RWPE1 (cell line): ENCODE data around the gene IGSF9B.

ENCODE experiments used
- CTCF ChIA-PET: fragments of 350-600 bp; sonication (Branson Sonifier 250); formaldehyde crosslinking; extraction: SDS; loops from one replicate; lab custom pipeline; 2021; lab: Yijun Ruan, JAX
- POLR2A ChIA-PET: fragments of 400-600 bp; formaldehyde crosslinking; extraction: SDS; loops from one replicate; lab custom pipeline; 2020; ENCODE audit warnings: antibody characterized with exemption; ENCODE audit not compliant: low non-redundant PET; lab: Yijun Ruan, JAX
- DNase-seq: peaks from one replicate; pipeline ENCODE4 v3.0.0; 2012; ENCODE audit warnings: low spot score
- H3K27ac ChIP-seq: fragments of 450-650 bp; 2 replicates; pipeline ENCODE4 v1.5.1; 2017
- CTCF ChIP-seq: fragments of 450-650 bp; conservative IDR thresholded peaks from 2 replicates; pipeline ENCODE4 v1.5.1; 2017; ENCODE audit warnings: low read depth, mild to moderate bottlenecking

Gene IGSF9B

GRCh38 chr11:133930767-133931448 is 25.9 kb downstream of the IGSF9B start:
- no peak overlapping the region for H3K27ac ChIP-seq
- DNase-seq = no peak
- POLR2A ChIA-PET = no interaction called here
- CTCF ChIA-PET = interaction anchor here (0.6 kb wide), 2 partner anchors 12 to 282 kb away, joined by 3 read pairs; no protein-coding TSS in a partner anchor
- peak; percentile 22 for TF ChIP-seq CTCF

- no peak for DNase-seq
- CTCF ChIA-PET = interaction anchor here (0.6 kb wide), 1 partner anchor 283 kb away, joined by 3 read pairs; no protein-coding TSS in a partner anchor
- POLR2A ChIA-PET = no interaction called here
- no peak for TF ChIP-seq CTCF
- H3K27ac ChIP-seq = no peak overlapping the region
Observed at GRCh38 chr11:133930053-133930766, 26.6 kb downstream of the IGSF9B start.

GRCh38 chr11:133929401-133930052 is 27.2 kb downstream of the IGSF9B start:
- no peak for DNase-seq
- no peak overlapping the region for H3K27ac ChIP-seq
- no peak for TF ChIP-seq CTCF
- CTCF ChIA-PET = no interaction called here
- POLR2A ChIA-PET = no interaction called here

GRCh38 chr11:133928628-133929059 is 28.1 kb downstream of the IGSF9B start:
- no peak for TF ChIP-seq CTCF
- POLR2A ChIA-PET = no interaction called here
- CTCF ChIA-PET = interaction anchor here (0.9 to 2.2 kb wide), 6 partner anchors 58 to 170 kb away, joined by 5 to 39 read pairs (median 7); no protein-coding TSS in a partner anchor
- no peak overlapping the region for H3K27ac ChIP-seq
- DNase-seq = peak; percentile 53

- ChIA-PET POLR2A (no interaction called here), CTCF (interaction anchor here (0.5 to 2.2 kb wide), 16 partner anchors 12 to 297 kb away, joined by 3 to 39 read pairs (median 4); partner anchors contain the start of gene VPS26B)
- TF ChIP-seq CTCF = peak; percentile 81
- H3K27ac ChIP-seq = no peak overlapping the region
- DNase-seq = peak; percentile 78
Observed at GRCh38 chr11:133927690-133928627, 28.8 kb downstream of the IGSF9B start.
